GM12875 (cell line): ENCODE results near the gene MBOAT1.

Source experiments
- H3K4me3 ChIP-seq: one replicate; pipeline ENCODE4 v1.5.1; 2011; ENCODE audit warnings: low read depth, low read length, control low read depth
- CTCF ChIP-seq: IDR thresholded peaks from 2 replicates; pipeline ENCODE4 v1.5.1; 2011; ENCODE audit warnings: low read depth, mild to moderate bottlenecking, control low read depth, inconsistent platforms, low read length, moderate library complexity, borderline replicate concordance; ENCODE audit not compliant: insufficient read depth

Gene MBOAT1

GRCh38 chr6:20160541-20161283 is 51.6 kb downstream of the MBOAT1 start:
- TF ChIP-seq CTCF = no peak
- H3K4me3 ChIP-seq = no peak overlapping the region

GRCh38 chr6:20159781-20160540 is 52.3 kb downstream of the MBOAT1 start:
- TF ChIP-seq CTCF = no peak
- no peak overlapping the region for H3K4me3 ChIP-seq

DNA sequence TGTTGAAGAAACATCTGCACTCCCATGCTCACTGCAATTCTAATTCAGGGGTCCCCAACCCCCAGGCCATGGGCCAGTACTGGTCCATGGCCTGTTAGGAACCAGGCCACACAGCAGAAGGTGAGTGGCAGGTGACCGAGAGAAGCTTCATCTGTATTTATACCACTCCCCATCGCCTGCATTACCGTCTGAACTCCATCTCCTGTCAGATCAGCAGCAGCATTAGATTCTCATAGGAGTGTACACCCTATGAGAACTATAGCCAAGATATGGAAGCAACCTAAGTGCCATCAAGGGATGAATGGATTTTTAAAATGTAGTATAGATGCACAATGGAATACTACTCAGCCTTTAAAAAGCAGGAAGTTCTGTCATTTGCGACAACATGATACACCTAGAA is 53.2 kb downstream of the MBOAT1 start:
- no peak for TF ChIP-seq CTCF

DNA sequence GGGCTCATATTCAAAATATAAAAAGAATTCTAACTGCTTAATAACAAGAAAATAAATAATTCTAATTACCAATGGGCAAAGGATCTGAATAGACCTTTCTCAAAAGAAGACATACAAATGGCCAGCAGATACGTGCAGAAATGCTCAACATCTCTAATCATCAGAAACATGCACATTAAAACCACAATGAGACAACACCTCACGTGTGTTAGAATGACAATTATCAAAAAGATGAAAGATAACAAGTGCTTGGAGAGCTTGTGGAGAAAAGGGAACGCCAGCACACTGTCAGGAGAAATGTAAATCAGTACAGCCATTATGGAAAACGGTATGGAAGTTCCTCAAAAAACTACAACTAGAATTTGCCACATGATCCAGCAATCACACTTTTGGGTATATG is 53.6 kb downstream of the MBOAT1 start:
- TF ChIP-seq CTCF = no peak

More for the DNA sequence above, 53.2 kb downstream of the MBOAT1 start:
- no peak overlapping the region for H3K4me3 ChIP-seq

GRCh38 chr6:20156824-20157223 is 55.4 kb downstream of the MBOAT1 start:
- no peak for TF ChIP-seq CTCF
- no peak overlapping the region for H3K4me3 ChIP-seq

More for the DNA sequence above, 53.6 kb downstream of the MBOAT1 start:
- H3K4me3 ChIP-seq = no peak overlapping the region

- no peak overlapping the region for H3K4me3 ChIP-seq
- TF ChIP-seq CTCF = no peak
These were observed 57.5 kb downstream of the MBOAT1 start for GRCh38 chr6:20154753-20155152.

DNA sequence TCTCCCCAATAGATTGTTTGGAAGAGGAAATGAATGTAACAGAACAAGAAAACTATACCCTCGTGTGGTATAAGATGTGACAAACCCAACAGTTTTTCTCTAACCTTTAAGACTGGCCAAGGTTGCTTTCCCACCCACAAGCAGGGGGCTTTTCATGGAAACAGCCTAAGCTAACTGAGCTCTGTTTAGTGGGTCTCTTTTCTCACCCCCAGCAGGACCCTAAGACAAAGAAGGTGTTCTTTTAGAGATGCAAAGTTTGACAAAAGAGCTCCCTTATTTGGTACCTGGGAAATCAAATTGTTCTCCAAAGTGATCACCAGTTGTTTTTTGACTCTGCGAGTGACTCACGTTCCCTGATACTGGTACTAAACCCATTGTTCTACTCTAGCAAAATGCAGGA is 59.1 kb downstream of the MBOAT1 start:
- no peak for TF ChIP-seq CTCF
- no peak overlapping the region for H3K4me3 ChIP-seq
